Stimulated activated CD4-positive, alpha-beta T cell treated with anti-CD3 and anti-CD28 coated beads, Interleukin-12 subunit alpha, Interleukin-12 subunit beta, amount 100 ng/mL, for 4 hours (primary cell): ENCODE results near the gene PIK3R2.
A peak's percentile ranks its signal among the peaks of the same experiment; 100 is the strongest.
"Not testable (repeated sequence)": the region's sequence is repeated elsewhere in the genome, so short reads cannot be mapped to it uniquely, and the experiment has no call there.

Experiments used
- DNase-seq: peaks from one replicate; pipeline ENCODE4 v3.0.0-alpha.2; 2020

The PIK3R2 gene

DNA sequence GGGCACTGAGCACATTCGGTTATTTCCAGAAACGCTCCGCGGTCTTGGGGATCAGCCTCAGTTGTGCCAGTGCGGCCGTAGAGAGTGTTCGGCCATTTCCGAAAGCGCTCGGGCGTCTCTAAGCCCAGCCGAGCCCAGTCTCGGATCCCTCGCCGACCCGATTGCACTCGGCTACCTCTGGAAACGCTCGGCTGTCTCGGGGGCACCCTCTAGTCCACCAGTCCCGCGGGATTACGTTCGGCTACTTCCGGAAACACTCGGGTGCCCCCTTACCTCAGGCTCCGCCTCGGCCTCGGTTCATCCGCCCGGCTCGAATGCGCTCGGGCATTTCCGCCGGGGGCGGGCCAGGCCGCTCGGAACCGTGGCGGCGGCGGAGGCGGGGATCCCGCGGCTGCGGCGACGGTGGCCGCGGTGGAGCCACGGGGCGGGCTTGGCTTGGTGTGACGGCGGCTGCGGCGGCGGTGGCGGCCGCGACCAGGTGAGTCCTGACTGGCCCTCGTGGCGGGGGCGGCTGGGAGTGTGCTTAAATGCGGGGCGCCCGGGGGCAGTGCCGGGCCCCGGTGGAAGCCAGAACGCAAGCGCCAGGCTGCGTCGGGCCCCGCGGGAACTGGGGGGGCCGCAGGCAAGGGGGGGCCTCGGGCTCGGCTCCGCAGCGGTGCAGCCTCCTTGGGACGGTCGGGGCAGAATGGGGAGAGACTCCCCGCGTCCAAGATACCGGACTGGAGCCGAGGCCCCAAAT is at the start of gene PIK3R2:
PIK3R2 (plus strand) TSS at position 347 of the 739 bp plus-strand sequence. CDS start 2,717 bp downstream, outside the sequence.
- DNase-seq, result peak; percentile 100

DNA sequence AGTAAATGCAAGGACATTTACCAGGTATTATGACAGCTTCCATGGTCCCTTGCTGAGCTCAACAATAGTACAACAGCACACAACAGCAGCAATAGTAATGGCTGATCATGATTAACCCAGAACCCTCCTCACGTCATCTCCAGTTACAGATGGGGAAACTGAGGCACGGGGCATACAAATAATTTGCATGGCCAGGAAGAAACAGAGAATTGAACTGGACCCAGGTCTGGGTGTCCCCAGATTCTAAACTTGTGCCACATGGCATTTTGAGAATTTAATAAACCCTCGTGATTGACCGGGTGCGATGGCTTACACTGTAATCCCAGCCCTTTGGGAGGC is 48.2 kb upstream of the PIK3R2 start:
- DNase-seq, result no peak

DNA sequence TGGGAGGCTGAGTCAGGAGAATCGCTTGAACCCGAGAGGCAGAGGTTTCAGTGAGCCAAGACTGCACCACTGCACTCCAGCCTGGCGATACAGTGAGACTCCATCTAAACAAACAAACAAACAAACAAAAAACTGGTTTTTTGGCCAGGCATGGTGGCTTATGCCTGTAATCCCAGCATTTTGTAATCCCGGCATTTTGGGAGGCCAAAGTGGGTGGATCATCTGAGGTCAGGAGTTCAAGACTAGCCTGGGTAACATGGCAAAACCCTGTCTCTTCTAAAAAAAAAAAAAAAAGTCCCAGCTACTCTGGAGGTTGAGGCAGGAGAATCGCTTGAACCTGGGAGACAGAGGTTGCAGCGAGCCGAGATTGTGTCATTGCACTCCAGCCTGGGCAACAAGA is 47.7 kb upstream of the PIK3R2 start:
- DNase-seq, result not testable (repeated sequence)

DNA sequence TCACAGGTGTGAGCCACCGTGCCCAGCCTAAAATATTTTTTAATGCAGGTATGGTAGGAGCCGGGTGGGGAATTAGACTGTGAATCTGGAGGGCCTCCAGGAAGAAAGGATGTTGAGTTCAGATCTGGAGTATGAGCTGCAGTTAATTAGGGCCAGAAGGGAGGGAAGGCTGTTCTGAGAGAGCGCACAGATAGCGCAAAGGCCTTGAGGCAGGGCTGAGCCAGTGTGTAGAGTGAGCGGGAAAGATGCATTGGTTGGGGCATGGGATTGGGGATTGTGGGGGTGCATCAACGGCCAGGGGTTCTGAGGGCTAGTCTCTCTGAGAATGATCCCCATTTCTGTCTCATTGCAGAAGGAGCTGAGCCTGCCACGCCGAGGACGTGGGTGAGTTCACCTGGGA is 45.7 kb upstream of the PIK3R2 start:
- DNase-seq, result no peak

DNA sequence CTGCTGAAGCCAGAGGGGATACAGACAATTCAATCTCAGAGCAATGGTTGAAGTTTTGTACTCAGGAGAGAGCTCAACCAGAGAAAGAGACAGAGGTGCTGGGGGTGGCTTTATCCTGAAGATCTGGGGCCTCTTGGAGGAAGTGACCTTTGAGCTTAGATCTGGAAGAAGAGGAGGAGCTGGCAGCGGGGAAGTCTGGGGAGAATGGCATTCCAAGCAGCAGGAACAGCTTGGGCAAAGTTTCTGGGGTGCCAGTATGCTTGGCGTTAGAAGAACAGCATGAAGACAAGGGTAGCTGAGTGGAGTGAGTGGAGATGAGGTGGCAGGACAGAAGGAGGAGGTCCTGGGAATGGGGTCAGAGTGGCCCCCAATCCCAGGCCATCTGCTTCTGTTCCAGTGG is 44.1 kb upstream of the PIK3R2 start:
- no peak for DNase-seq

DNA sequence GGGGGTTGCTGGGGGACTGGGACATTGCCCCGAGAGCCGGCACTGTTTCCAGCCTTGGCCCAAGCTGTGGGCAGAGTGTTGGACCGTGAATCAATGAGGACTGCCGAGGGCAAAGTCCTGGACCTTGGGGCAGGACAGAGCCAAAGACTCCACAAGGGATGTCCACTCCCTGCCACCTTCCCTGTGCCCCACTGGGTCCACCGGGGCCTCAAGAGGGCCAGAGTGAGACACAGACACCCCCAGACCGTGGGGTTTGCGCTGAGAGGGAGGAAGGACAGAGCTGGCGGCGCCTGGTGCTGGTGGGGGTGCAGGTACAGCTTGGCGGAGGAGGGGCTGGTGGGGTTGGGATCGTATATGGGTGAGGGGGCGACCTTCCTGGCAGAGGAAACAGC is 43.6 kb upstream of the PIK3R2 start:
- no peak for DNase-seq

DNA sequence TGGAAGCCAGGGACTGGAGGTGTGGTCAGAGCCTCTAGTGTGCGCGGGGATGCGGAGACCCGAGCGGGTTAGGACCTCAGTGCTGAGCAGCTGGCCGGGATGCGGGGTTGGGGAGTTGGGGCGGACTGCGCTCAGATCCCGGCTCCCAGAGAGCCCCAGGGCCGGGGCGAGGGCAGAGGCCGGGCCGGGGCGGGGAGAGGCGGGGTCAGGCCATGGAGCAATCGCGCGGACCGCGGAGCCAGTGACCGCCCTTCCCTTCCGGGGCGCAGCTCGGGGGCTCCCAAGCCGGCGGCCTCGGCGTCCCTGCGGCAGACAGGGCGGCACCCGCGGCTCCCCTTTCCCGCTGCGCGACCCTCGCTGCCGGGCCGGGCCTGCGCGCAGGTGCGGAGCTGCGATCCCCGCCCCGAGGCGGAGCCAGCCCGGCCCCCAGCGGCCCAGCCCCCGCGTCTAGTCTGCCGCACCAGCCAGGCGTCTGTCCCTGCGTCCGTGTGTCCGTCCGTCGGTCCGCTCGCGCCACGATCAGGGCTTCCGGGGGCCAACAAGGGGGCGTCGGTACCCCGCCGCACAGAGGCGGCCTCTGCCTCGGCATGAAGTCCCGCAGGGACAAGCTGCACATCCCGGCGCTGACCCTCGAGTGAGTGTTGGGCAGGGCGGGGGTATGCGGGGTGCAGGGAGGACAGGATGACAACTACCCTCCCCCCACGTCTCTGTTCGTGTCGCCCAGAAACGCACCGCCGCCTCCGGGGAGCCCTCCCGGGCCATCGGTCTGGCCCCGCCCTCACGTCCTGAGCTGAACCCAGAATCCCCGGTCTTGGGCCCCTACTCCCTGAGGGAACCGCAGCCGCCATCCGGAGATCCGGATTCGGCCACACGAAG is 43.0 kb upstream of the PIK3R2 start:
- peak; percentile 60 for DNase-seq

DNA sequence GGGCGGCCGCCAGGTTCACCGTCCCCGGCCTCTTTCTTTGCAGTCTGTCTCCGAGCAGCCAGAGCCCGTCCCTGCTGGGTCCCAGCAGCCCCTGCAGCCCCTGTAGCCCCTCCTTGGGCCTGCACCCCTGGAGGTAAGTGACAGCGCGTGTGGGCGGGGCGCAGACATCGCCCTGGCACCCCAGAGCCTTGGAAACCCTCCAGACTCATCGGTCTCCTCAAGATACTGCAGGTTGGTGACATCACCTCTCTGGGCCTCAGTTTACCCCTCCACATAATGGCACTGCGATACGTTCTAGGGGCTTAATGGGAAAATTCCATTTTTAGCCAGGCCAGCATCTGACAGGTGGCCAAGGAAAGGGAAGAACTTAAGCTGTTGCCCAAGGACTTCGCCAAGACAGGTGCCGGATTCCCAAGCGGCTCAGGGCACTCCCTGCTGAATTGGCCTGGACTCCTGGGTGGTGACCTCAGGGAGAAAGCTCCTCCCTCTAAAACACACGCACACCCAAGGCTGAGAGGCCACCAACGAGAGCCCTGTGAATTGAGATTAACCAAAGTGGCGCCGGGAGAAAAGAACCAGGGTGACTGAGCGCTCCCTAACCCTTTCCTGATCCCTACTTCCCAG is 42.2 kb upstream of the PIK3R2 start:
- no peak for DNase-seq

DNA sequence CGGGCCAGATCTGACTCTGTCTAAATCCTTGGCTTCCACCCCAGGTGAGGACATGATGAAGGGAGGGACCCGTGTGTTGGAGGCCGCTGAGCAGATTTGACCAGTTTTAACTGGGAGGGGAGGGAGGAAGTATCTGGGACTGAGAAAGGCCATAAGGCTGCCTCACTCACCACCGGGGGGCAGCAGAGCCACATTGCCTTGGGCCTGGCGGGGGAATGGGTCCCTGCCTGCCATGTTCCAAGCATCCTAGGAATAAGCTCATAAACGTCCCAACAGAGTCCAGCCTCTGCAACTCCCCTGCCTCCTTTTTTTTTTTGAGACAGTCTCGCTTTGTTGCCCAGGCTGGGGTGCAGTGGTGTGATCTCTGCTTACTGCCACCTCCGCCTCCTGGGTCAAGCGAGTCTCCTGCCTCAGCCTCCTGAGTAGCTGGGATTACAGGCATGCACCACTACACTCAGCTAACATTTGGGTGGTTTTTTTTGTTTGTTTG is 39.9 kb upstream of the PIK3R2 start:
- peak; percentile 83 for DNase-seq

DNA sequence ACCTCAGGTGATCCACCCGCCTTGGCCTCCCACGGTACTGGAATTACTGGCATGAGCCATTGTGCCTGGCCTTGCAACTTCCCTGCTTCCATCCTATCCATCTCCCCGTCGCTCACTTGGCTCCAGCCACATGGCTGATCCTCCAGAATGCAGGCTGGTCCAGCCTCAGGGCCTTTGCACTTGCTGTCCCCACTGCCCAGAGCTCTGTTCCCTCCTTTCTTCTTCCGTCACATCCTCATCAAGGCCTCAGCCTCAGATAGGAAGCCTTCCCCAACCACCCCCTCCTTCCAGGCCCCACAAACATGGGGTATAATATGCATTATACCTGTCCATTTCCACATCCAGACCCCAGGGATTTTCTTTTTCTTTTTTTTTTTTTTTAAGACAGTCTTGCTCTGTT is 39.1 kb upstream of the PIK3R2 start:
- no peak for DNase-seq

DNA sequence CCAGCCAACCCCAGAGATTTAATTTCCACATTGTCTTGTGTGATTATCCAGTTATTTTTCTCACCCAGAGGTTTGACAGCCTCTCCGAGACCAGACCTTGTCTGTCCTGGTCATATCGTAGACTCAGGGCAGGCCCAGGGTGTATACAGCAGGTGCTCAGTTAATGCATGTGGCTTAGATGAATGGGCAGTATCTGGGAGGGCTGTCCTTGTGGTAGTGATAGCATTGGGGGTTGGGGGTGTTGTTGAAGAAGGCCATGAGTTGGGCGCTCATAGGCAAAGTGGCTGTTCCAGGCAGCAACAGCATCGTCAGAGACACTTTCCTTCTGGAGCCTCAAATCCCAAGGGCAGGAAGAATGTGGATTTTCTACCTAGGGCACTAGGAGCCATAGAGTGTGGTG is 38.5 kb upstream of the PIK3R2 start:
- no peak for DNase-seq

DNA sequence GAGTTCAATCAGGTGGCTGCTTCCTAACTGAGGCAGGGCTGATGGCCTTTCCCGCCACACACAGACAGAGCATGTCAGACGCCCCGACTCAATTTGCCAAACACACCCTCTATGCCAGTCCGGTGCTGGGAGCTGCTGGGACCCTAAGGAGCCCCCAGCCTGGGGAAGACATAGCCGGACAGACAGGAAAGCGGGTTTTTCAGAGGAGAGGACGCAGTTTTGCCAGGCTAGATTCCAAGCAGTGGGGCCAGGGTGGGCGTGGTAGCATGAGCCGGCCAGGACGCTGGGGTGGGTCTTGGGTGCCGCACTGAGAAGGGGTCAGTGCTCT is 35.6 kb upstream of the PIK3R2 start:
- DNase-seq, result no peak

DNA sequence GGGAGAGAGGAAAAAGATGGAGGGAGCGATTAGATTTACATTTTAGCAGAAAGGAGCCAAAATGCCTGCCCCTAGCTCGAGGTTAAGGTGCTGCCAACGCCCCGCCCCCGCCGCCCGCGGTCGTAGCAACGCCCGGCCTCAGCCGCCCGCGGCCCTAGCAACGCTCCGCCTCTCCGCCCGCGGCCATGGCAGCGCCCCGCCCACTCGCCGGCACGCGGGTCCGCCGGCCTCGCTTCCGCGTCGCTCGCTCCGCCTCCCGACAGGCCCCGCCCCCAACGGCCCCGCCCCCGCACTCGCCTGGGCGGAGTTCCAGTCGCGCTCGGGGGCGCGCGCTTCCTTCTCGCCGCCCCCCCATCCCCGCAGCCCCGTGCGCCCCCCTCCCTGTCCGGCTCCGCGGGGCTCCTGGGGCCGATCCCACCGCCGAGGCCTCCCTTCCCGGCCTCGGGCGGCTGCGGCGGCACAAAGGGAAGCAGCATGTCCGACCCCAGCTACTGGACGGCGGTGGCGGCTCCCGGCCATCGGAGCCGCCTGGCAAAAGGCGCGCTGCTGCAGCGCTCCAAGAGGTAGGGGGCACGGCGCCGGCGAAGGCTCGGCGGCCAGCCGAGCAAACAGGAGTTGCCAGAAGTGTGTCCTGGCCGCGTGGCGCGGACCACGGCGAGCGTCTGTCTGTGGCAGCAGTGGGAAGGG is 35.1 kb upstream of the PIK3R2 start:
- DNase-seq, result peak; percentile 95

DNA sequence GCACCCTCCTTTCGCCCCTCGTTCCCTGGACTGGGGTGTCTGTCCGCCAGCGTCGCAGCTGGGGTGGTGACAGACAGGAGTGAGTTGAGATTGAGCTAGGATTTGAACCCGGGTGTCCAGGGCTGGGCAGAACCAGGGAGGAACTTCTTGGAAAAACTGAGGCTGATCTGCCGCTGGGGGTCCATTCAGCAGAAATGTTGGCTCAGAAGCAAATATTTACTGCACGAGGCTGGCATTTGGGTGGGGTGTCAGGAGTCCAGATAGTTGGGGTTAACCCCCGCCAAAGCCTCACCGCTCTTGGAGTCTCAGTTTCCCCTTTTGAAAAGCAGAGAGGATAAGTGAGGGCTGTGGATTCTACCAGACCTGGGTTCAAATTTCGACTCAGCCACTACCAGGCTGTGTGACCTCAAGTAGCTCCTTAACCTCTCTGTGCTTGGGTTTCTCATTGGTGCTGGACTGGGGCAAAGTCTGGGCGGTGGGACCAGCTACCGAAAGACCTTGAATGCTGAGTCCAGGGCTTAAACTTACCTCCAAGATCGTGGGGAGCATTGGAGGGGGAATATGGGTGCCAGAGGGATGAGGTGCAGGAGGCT is 34.4 kb upstream of the PIK3R2 start:
- DNase-seq, result no peak

DNA sequence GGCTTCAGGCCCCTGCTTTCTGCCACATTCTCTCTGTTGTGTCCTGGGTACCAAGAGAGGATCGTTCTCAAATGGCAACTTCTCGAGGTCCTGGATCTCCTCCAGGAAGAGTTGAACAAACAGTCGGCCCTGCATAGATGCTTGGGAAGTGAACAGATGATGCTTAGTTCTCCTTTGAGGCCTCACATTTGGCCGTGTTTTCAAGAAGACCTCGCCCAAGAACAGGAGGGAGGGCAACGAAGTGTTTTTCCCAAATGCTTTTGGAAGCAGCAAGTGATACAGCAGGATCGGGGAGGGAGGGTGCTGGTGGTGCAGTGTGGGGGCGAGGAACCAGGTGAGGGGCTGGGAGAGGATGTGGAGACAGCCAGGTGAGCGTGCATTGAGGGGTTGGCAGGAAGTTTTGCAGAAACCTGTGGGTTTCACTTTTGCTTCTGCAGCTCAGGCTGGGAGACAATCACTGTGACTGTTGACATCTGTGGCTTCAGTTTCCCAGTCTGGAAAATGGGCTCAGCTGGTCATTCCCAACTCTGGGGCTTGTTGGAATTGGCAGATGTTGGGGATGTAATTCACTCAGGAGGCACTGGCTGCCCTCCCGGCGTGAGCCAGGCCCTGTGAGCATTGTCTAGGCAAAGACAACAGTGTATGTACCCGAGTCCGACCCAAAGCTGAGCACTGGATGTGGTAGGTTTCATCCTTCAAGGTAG is 33.8 kb upstream of the PIK3R2 start:
- peak; percentile 28 for DNase-seq

DNA sequence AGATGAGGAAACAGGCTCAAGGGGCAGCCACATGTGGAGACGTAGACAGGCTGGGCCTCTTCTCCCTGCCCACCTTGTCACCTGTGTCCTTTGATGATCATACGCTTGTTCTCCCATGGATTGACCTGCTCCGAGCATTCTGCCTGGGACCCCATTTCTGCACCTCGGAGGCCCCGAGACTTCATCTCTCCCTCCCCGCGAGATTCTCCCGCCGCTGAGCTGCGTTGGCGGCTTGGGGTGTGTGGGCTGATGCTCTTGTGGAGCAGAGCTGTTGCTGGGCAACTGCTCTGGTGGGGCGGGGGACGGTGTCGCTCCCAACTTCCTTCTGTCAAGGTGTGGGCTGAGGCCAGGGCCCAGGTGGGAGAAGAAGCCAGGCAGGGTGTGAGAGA is 33.3 kb upstream of the PIK3R2 start:
- peak; percentile 54 for DNase-seq

DNA sequence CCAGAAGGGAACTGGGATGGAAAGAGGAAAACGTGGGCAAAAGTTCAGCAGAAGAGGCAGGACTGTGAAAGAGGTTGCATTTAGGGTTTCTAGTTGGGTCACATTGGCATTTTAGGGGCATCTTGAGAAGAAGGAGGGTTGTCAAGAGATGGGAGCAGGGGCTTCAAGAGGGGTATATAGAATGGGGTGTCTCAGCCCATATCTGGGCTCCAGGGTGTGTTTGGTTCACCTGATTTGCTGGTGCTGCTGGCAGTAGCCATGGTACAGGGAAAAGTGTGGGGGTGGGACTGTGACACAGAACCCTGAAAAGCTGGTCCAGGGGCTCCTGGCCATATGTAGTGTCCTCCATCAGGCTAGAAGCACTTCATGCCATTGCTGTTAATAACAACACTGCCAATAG is 32.8 kb upstream of the PIK3R2 start:
- DNase-seq, result no peak

DNA sequence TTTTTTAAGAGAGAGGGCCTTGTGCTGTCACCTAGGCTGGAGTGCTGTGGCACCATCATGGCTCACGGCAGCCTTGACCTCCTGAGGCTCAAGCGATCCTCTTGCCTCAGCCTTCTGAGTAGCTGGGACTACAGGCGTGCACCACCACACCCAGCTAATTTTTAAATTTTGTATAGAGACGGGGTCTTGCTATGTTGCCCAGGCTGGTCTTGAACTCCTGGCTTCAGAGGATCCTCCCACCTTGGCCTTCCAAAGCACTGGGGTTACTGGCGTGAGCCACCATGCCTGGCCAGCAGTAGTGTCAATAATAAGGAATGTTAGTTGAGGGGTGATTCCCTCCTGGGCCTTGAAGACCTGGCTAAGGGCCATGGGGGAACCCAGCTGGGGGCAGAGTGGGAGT is 31.8 kb upstream of the PIK3R2 start:
- DNase-seq, result no peak

DNA sequence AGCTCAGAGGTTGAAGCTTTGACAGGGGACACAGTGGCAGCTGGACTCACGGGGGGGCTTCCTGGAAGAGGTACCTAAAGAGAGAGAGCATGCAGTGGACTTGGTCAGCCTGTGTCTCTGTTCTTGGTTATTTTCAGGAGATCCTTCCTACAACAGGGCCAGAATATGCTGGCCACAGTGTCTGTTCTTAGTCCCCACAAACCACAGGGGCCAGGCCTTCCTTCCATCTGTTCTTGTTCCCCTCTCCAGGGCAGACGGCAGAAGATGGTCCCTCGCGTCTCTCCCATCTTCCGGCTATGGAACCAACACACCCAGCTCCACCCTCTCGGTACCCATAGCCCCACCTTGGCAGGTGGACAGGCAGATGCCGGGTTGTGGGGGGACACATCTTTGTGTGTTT is 30.5 kb upstream of the PIK3R2 start:
- DNase-seq, result no peak

DNA sequence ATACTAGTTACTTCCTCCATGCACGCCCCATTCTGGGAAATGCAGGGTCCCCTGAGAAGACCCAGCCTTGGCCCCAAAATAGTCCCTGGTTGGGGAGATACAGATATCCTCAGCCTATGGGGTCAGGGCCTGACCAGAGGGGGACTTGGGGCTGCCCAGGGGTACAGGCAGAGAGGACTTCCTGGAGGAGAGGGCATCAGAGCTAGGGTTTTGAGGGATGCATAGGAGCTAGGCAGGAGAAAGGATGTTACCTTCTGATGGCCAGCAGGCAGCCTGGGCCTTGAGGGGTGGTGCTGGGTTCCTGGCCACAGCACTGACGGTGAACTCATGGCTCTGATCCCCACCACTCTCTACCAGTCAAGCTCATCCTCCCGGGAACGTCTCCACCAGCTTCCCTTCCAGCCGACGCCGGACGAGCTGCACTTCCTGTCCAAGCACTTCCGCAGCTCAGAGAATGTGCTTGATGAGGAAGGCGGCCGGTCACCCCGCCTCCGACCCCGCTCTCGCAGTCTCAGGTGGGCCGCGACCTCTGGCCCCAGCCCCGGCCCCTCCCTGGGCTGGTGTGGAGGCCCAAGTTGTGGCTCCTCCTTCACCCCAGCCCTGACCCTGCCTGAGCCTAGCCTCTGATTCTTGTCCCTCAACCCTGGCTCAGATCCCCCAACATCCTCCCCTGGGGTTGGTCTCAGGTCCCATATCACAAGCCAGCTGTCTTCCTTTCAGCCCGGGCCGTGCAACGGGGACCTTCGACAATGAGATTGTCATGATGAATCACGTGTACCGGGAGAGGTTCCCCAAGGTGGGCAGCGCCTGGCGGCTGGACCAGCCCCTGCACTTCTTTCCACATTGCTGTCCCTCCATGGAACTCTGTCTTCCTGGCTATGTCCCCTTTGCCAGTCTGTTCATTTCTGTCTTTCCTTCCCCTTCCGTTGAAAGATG is 29.8 kb upstream of the PIK3R2 start:
- no peak for DNase-seq

DNA sequence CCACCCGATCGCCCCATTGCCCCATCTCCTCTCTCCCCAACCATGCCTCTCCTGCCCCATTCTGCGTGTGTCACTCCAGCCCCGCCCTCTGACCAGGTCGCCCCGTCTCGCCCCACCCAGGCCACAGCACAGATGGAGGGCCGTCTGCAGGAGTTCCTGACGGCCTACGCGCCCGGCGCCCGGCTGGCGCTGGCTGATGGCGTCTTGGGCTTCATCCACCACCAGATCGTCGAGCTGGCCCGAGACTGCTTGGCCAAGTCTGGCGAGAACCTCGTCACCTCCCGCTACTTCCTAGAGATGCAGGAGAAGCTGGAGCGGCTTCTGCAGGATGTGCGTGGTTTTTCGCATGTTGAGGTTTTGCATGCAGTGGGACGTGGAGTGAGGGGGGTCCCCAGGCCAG is 29.1 kb upstream of the PIK3R2 start:
- DNase-seq, result no peak
